GM18858 (cell line): ENCODE results near the gene IKZF4.
"Not testable (repeated sequence)": the region's sequence is repeated elsewhere in the genome, so short reads cannot be mapped to it uniquely, and the experiment has no call there.

Experiments used
- ATAC-seq: cut with Tn5 transposase; IDR thresholded peaks from one replicate; pipeline ENCODE4 v1.9.1; 2021; ENCODE audit not compliant: unreplicated experiment

IKZF4 gene

DNA sequence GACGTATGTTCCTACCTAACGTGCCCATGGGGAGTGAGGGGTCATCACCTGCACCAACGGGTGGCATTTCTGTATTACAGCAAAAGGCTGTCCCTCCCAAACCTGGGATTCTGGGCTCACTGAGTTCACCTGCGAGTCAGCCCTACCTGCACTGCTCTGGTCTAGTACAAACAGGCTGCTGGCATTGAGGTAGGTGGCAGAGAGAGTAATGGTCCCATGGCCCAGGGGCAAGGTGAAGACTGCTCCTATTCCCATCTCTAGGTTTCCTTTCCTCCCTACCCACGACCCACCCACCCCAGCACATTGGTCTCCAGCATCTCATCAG is 23.3 kb upstream of the IKZF4 start:
- ATAC-seq: no peak

GRCh38 chr12:55999522-55999921 is 21.3 kb upstream of the IKZF4 start:
- ATAC-seq: not testable (repeated sequence)

GRCh38 chr12:55999999-56000540 is 20.8 kb upstream of the IKZF4 start:
- ATAC-seq: not testable (repeated sequence)

DNA sequence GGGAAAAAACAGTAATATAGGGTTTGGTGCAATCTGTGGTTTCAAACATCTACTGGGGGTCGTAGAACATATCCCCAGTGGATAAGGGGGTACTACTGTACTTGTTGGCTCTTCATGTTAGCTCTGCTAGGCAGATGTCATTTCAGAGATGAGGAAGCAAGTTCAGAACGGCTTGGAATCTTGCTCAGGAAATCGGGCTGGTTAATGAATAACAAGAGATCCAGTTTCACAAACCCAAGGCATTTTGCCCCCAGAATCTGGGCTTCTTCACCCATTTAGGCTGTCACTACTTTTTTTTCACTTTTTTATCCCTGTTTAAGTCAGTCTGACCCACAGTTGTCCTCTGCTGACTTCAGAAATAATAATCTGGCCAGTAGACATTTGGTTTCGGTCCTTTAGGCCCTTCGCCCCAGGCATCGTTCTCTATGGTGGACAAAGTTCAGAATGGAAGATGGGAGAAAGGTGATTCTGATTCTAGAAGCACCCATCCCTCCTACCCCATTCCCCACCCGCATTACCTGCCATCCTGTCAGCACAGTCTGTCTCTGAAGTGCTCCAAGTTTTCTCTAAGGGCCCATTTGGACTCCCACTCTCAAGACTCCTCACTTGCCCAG is 19.2 kb upstream of the IKZF4 start:
- ATAC-seq: no peak

DNA sequence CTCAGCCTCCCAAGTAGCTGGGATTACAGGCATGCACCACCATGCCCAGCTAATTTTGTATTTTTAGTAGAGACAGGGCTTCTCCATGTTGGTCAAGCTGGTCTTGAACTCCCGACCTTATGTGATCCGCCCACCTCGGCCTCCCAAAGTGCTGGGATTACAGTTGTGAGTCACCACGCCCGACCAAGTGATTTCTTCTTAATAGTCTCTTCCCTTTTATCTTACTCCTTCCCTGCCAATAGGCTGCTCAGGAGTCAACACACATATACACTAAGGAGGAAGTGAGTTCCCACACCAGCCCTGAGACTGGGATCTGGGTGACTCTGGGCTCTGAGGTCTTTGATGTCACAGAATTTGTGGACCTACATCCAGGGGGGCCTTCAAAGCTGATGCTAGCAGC is 17.5 kb upstream of the IKZF4 start:
- not testable (repeated sequence) for ATAC-seq

- ATAC-seq: no peak
These were observed 16.6 kb upstream of the IKZF4 start for GRCh38 chr12:56004211-56004610.

DNA sequence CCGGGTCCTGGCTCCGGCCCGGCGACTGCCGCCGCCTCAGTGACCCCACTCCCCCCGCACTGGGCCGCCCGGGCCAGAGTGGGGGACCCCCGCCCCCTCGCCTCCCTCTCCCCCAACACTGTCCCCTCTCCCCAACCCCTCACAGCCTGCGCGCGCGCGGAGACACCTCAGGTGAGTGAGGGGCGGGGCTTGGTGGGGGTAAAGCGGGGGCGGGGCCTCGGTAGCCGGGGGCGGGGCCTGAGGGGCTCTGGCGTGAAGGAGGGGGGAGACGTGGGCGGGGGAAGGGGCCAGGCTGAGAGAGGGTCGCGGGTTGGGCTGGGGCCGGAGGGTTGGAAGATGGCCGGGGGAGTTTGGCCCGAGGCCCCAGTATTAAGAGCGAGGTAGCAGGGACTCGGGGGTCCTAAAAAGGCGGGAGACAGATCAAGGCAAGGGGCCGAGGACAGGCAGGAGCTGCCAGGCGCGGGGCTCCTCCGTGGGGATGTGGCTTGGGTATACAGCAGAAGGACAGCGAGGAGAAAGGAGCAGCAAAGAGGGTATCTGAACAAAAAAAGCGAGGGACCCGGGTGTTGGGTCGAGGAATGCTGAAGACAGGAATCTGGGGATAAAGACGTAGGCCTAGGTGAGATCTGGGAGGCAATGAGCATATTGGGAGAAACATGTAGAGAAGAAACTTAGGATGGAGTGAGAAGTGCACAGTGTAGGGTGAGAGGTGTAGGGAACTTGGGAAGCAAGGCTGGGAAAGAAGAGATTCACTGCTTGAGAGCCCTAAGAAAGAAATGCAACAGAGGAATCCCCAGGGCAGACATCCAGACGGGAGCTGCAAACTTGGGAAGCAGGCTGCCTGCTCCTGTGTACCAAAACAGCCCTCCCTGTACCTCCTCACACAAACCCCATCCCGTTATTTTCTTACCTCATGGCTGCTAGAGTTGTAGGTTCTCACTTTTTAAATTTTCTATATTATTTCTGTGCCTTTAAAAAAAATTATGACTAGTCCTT is 13.0 kb upstream of the IKZF4 start:
- ATAC-seq: no peak

DNA sequence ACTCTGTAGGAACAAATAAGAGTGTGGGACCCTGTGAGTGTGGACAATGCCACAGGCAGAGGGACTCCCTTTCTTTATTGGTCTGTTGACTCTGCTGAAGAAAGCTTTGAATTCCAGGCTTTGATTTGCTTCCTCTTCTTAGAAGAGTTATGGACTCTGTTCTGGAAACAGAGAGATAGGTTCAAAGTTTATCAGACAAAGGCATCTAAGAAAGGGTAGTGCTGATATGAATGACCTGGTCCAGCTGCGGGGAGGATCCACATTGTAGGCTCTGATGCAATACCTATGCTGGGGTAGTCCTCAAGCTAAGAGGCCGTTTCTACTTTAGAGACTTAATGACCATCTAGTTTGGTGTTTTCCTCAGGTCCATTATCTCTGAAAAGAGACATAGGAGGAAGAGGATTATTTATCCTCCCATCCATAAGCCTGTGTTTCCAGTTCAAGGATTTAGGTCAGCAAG is 10.7 kb upstream of the IKZF4 start:
- ATAC-seq: no peak

DNA sequence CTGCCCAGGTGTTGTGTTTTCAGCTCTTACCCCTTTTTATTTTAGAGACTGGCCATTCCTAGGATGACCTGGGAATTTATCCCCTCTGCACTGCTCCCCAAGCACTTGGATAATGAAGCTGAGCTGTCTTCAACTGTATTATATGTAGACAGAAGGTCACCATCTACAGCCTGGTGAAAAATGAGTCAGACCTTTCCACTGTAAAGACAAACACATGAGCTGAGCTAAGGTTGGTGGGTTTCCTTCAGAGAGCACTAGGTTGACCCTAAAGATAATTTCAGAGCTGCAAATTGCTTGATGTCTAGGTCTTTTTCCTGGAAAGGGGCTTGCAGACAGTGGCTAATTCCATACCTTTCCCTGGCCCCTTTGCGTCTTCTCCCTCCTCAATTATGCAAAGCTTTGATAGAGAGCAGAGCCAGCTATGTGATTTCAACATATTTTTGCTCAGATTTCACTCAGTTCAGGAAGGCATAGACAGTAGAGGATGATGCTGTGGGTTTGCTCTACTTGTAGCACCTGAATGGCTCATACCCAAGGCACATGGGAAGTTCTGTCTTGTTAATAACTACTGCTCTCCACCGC is 9.2 kb upstream of the IKZF4 start:
- no peak for ATAC-seq

DNA sequence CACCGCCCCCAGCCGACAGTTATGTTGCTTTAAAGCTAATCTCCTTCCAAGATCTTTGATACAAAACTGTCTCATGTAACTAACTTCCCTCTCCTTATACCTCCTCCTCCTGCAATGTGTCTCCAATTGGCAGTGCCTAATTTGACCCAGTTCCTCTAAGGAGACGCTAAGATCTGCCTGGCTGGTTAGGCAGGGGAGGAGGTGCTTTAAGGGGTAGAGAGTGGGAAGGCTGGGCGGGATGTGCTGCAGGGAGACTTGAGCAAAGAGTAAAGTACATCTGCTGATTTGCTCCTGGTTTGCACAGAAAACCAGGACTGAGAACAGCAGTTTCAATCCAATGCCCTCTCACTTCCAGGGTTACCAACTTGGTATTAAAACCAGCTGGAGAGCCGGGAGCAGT is 7.4 kb upstream of the IKZF4 start:
- ATAC-seq: no peak

GRCh38 chr12:56014205-56014604 is 6.6 kb upstream of the IKZF4 start:
- ATAC-seq: no peak

DNA sequence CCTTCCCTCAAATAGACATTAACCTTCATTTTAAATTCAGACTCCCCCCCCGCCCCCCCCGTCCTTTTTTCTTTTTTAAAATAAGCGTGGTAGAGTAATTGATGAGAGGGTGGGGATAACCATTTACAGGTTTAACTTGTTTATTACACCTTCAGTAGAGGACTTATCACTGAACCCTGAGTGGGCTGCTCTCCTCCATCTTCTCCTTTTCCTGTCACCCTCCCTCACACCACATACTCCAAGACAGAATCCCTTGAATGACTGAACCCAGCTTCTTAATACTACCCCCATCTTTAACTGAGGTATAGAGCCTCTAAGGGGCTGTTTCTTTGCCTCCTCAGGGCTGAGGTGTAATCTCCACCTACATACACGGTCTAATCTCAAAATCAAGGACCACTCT is 3.7 kb upstream of the IKZF4 start:
- no peak for ATAC-seq

DNA sequence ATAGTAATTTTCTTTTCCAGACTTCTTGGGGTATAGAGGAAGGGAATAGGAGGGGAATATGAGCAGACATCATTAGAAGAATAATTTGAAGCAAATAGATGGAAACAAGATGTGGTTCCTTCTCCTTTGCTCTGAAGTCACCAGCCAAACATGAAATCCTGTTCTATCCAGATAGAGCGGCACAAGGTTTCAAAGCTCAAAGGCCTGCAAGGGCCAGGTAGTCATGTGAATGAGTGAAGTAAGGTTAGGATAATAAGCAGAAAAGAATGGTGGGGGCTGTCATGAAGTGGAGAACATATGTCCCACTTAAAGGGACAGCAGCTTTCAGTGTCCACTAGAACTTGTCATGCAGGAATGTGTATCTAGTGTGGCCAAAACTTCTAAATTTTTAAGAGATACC is 2.5 kb upstream of the IKZF4 start:
- ATAC-seq: no peak

- ATAC-seq: no peak
These were observed 1.1 kb downstream of the IKZF4 start for GRCh38 chr12:56021889-56022497.

DNA sequence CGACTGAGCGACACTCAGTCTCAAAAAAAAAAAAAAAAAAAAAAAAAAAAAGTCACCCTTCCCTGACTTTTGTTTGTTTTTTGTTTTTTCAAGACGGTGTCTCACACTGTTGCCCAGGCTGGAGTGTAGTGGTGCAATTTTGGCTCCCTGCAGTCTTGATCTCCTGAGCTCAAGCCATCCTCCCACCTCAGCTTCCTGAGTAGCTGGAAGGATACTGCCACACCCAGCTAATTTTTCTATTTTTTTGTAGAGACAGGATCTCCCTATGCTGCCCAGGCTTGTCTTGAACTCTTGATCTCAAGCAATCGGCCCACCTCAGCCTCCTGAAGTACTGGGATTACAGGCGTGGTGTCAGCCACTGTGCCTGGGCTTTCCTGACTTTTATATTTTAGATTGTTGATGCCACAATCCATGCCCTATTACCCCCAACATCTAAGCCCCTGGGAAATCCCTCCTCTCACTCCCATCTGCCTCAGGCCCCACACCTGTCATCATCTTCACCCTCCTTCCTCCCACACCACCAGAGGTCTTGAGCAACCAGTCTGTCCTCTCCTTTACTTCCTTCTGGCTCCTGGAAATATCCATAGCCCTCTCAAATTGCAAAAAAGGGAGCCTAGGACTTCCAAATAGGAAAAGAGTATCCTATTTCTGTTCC is 7.8 kb downstream of the IKZF4 start:
- no peak for ATAC-seq

GRCh38 chr12:56029166-56029519 is 8.3 kb downstream of the IKZF4 start:
- ATAC-seq: no peak

- no peak for ATAC-seq
These were observed 8.9 kb downstream of the IKZF4 start for GRCh38 chr12:56029666-56030293.

DNA sequence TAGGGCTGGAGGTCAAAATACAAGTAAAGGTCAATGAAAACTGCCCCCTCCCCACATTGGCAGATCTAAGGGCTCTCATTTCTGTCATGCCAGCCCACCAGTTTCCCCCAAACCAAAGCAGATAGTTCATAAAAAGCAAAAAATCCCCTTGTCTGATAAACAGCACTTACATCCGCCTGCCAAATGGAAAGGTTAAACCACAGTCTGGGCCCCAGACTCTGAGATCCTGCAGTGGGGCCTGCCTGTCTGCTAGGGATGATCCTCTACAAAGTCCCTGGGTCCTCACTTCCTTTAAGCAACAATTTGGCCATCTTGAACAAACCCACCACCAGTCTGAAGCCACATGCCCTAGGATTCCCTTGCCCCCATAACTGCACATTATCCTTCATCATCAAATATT is 11.1 kb downstream of the IKZF4 start:
- no peak for ATAC-seq

- ATAC-seq: no peak
These were observed 13.9 kb downstream of the IKZF4 start for GRCh38 chr12:56034586-56035332.

GRCh38 chr12:56037161-56037560 is 16.3 kb downstream of the IKZF4 start:
- no peak for ATAC-seq
